Peyer's patch (tissue), 4 donors: ENCODE data around the gene PVALB.

ENCODE experiments used
- CTCF ChIP-seq, 6 experiments: fragments of 450-650 bp in 4 of 6; fragments of 200-600 bp in 2 of 6; sonication (generic) in 1 of 6; IDR thresholded peaks; one replicate each; pipeline ENCODE4 v1.5.1; 2017 to 2019; ENCODE audit warnings: antibody characterized with exemption in 6 of 6, mild to moderate bottlenecking in 3 of 6, moderate library complexity in 1 of 6
- POLR2A ChIP-seq, 2 donors: fragments of 450-650 bp; IDR thresholded peaks; one replicate each; pipeline ENCODE4 v1.5.1; 2017; ENCODE audit warnings: antibody characterized with exemption in 2 of 2, mild to moderate bottlenecking in 2 of 2, moderate library complexity in 2 of 2

GRCh38 chr22:36796552-36797175, 20.2 kb downstream of the PVALB start:
- TF ChIP-seq CTCF (IDR thresholded peaks at IDR 0.05) (no peak), POLR2A (IDR thresholded peaks at IDR 0.05) (no peak)
